ENCODE measurements around the gene SLC12A8.

Gene SLC12A8

GRCh38 chr3:125172346-125172745 lies 40.2 kb downstream of the SLC12A8 start:
- H3K4me2 ChIP-seq (ENCODE audit: low read depth, low read length, poor library complexity, severe bottlenecking): no peak overlapping the region
- H3K9ac ChIP-seq (ENCODE audit: low read depth, low read length, poor library complexity, severe bottlenecking): no peak overlapping the region
- TF ChIP-seq EZH2phosphoT487 (IDR thresholded peaks at IDR 0.05; ENCODE audit: borderline replicate concordance): no peak
- H3K9me2 ChIP-seq (replicated peaks; ENCODE audit: low read depth, low read length): no peaks in the 10 kb centered on the region
- H3K9me3 ChIP-seq (ENCODE audit: insufficient read depth, low read depth, low read length): peaks cover 13% of the 10 kb centered on the region
- no peaks in the 10 kb centered on the region for H3K27me3 ChIP-seq (ENCODE audit: insufficient read depth, low read length, poor library complexity, severe bottlenecking)
- no peaks in the 10 kb centered on the region for H3F3A ChIP-seq (ENCODE audit: low read depth)
- peaks cover 11% of the 10 kb centered on the region for H3K4me1 ChIP-seq (ENCODE audit: insufficient read depth, low read length, poor library complexity, severe bottlenecking)
- no peaks in the 10 kb centered on the region for H3K36me3 ChIP-seq (ENCODE audit: insufficient read depth, low read length)
- no peaks in the 10 kb centered on the region for H4K20me1 ChIP-seq (ENCODE audit: insufficient read depth, low read length, poor library complexity, severe bottlenecking)
- H3K4me3 ChIP-seq (ENCODE audit: low read length, poor library complexity, severe bottlenecking): no peak overlapping the region
- H3K79me2 ChIP-seq (ENCODE audit: insufficient read depth, low read length): no peaks in the 10 kb centered on the region
- no peak overlapping the region for H2AFZ ChIP-seq (ENCODE audit: low read length)

GRCh38 chr3:125168711-125169393 lies 43.7 kb downstream of the SLC12A8 start:
- Histone ChIP-seq H3K36me3 (ENCODE audit: insufficient read depth, low read length) (no peaks in the 10 kb centered on the region), H3K27me3 (ENCODE audit: insufficient read depth, low read length, poor library complexity, severe bottlenecking) (no peaks in the 10 kb centered on the region), H3K9ac (ENCODE audit: low read depth, low read length, poor library complexity, severe bottlenecking) (no peak overlapping the region), H3F3A (ENCODE audit: low read depth) (no peaks in the 10 kb centered on the region), H3K4me1 (ENCODE audit: insufficient read depth, low read length, poor library complexity, severe bottlenecking) (peaks cover 4% of the 10 kb centered on the region), H2AFZ (ENCODE audit: low read length) (no peak overlapping the region), H3K4me3 (ENCODE audit: low read length, poor library complexity, severe bottlenecking) (no peak overlapping the region), H3K9me2 (replicated peaks; ENCODE audit: low read depth, low read length) (no peaks in the 10 kb centered on the region), H3K4me2 (ENCODE audit: low read depth, low read length, poor library complexity, severe bottlenecking) (no peak overlapping the region), H3K79me2 (ENCODE audit: insufficient read depth, low read length) (no peaks in the 10 kb centered on the region), H4K20me1 (ENCODE audit: insufficient read depth, low read length, poor library complexity, severe bottlenecking) (no peaks in the 10 kb centered on the region), H3K9me3 (ENCODE audit: insufficient read depth, low read depth, low read length) (no peaks in the 10 kb centered on the region)
- no peak for TF ChIP-seq EZH2phosphoT487 (IDR thresholded peaks at IDR 0.05; ENCODE audit: borderline replicate concordance)
- TF ChIP-seq CTCF (conservative IDR thresholded peaks at IDR 0.05; ENCODE audit: low read length): no peak

- Histone ChIP-seq H3K4me1 (ENCODE audit: insufficient read depth, low read length, poor library complexity, severe bottlenecking) (peaks cover 4% of the 10 kb centered on the region), H3K9me3 (ENCODE audit: insufficient read depth, low read depth, low read length) (no peaks in the 10 kb centered on the region), H3K79me2 (ENCODE audit: insufficient read depth, low read length) (no peaks in the 10 kb centered on the region), H3F3A (ENCODE audit: low read depth) (no peaks in the 10 kb centered on the region), H3K9me2 (replicated peaks; ENCODE audit: low read depth, low read length) (no peaks in the 10 kb centered on the region), H2AFZ (ENCODE audit: low read length) (no peak overlapping the region), H3K4me2 (ENCODE audit: low read depth, low read length, poor library complexity, severe bottlenecking) (no peak overlapping the region), H3K36me3 (ENCODE audit: insufficient read depth, low read length) (no peaks in the 10 kb centered on the region), H3K9ac (ENCODE audit: low read depth, low read length, poor library complexity, severe bottlenecking) (no peak overlapping the region), H3K27me3 (ENCODE audit: insufficient read depth, low read length, poor library complexity, severe bottlenecking) (no peaks in the 10 kb centered on the region), H3K4me3 (ENCODE audit: low read length, poor library complexity, severe bottlenecking) (no peak overlapping the region), H4K20me1 (ENCODE audit: insufficient read depth, low read length, poor library complexity, severe bottlenecking) (no peaks in the 10 kb centered on the region)
- TF ChIP-seq EZH2phosphoT487 (IDR thresholded peaks at IDR 0.05; ENCODE audit: borderline replicate concordance) (no peak), CTCF (conservative IDR thresholded peaks at IDR 0.05; ENCODE audit: low read length) (no peak)
Measured at GRCh38 chr3:125166599-125167136, 45.9 kb downstream of the SLC12A8 start.

Measured in Loucy (cell line).